ENCODE measurements around the gene PLXDC2.

The PLXDC2 gene

DNA sequence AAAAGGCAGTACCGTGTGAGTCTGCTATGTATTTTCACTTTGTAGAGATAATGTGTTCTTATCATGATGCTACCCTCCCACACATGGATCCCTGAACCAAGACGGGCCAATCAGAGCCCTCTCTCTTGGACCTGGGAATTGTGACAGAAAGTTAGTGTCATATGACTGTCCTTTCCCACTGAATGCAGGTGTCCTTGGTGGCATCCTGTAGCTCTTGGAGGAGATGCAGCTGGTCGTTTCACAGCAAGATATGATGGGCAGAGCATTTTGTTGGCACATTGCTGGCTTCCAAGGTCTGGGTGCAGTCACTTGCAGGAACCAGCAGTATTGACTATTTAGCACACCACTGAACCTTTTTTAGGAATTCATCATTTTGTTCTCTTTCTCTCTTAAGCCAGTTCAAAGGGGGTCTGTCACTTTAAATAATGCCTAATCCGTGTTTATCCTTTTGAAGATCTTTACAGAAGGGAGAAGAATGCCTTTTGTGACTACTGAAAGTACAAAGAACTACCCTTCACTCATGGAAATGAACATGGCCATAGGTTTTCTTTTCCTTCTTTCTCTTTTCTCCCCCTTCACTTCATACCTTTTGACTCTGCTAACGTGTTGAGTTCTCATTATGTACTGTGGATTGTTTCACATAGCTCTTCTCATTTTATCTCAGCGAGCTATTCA is 125.1 kb downstream of the PLXDC2 start:
- DNase-seq (ENCODE audit: low spot score), result no peak

DNA sequence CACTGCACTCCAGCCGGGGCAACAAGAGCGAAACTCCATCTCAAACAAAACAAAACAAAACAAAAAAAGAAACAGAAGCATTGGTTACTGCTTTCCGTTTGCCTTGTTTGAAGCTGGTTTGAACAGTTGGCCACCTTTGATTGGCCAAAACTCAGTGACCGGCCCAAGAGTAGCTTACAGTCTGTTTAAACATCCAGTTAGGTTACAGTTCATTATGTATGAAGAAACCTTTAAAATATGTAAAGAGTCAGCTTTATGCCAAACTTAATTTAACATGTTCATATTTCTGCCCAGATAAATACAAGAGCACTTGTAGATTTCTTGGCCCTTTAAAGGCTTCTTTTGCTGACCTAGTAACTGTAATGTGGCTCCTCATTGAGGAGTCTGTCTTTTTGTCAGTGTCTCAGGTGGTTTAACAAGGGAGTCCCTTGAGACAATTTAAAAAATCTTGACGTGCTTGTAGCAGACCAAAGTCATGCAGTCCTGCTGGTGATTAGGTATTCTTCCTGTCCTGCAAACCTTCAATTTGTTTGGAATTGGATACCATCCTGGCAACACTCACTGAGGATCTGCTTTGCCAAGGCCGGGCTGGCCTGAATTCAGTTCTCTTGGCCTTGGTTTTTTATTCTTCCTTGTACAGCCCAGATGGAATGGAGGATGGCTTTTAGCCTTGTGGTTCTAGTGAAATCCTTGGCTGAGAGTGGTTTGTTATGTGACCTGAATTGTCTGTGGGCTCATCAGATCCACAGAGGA is 128.9 kb downstream of the PLXDC2 start:
- DNase-seq (ENCODE audit: low spot score), result no peak

DNA sequence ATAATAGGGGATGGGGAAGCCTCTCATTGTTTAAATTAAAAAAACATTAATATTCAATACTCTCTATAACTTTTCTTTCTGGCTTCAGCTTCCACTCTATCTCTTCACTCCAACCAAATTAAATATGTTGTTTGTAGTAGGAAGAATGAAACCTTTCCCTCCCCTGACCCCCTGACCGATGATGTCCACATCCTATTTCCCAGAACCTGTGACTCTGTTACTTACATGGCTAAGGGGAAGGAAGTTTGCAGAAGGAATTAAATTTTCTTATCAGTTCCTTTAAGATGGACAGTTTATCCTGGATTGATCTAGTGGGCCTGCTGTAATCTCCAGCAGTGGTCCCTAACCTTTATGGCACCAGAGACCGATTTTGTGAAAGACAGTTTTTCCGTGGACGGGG is 130.0 kb downstream of the PLXDC2 start:
- no peak for DNase-seq (ENCODE audit: low spot score)

DNA sequence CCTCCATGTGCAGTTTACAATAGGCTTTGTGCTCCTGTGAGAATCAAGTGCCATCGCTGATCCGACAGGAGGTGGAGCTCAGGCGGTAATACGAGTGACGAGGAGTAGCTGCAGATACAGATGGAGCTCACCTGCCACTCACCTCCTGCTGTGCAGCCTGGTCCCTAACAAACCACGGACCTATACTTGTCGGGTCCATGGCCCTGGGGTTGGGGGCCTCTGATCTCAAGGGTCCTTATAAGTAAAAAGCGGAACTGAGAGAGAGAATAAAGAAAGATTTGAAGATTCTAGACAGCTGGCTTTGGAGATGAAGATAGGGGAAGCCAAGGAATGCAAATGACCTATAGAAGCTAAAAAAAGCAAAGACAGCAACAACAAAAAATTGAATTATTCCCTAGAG is 130.6 kb downstream of the PLXDC2 start:
- no peak for DNase-seq (ENCODE audit: low spot score)

DNA sequence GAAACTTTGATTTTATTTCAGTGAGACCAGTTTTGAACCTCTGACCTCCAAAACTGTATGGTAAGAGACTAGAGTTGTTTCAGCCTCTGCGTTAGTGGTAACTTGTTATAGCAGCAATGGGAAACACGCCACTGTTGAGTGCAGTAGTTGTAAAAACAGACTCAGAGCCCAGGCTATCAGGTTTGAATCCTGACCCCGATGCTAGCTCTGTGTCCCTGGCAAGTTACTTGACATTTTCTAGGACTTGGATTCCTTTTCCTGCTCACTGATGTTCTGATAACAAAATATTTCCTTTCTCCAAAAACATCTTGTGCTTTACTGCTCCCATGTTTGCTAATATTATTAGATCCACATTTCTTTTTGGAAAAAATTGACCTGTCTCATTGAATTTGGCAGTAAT is 131.0 kb downstream of the PLXDC2 start:
- no peak for DNase-seq (ENCODE audit: low spot score)

DNA sequence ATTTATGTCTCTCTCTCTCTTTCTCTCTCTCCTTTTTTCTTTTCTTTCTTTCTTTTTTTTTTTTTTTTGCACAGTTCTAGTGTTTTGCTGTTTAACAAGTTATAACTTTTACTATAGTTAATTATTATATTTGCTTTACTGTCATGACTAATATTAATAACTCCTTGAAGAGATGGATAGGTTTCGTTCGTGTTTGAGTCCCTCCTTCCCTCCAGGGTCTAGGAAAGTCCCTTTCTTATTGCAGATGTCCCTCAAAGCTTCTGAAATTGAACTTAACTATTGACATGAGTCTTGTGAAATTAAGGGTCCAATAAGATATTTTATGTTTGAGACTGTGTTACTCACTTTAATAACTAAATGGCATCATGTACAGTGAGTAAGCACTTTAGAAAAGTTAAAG is 131.4 kb downstream of the PLXDC2 start:
- no peak for DNase-seq (ENCODE audit: low spot score)

DNA sequence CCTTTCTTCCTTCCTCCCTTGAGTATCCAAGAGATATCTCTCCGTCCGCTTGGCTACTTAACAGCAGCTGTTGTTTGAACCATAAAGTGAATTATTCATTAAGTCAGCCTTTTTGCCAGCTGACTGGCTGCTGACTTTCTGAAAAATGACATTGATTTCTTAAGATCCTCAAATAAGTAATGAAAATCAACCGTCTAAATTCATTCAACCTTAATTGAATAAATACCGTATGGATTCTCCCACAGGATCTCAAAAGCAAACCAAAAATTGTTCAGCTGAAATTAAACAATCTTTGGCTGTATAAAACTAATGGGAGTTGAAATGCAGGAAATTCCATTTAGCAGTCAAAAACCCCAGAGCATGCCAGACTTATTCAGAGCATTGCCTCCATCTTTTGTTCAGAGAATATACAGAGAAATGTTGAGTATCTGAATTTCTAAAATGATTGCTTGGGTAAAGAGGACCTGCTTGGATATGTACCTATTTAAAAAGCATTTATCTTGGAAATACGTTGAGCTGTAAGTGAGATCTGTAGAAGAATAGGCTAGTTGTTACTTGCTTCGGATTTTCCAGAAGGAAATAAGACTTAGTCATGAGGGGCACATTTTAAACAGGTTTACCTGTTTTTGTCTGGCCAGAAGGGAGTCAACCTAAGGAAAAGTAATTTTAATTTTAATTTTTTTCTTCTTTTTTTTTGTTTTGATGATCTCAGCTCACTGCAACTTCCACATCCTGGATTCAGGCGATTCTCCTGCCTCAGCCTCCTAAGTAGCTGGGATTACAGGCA is 136.2 kb downstream of the PLXDC2 start:
- DNase-seq (ENCODE audit: low spot score), result no peak

DNA sequence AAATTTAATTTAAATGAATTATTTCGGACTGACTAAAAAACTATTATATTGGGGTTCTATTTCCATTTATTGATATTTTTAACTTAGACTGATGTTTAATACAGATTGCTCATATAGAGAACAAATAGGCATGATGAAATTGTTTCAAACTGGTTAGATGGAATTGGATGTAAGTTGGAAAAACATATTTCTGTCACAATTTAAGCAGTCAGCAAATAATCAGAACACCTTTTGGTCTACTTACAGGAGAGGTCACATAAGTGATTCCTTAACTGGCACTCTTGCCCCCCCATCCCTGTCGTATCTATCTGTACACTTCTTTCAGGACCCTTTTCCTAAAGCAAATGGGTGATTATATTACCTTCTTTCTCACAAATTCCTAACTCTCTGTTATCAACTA is 138.4 kb downstream of the PLXDC2 start:
- DNase-seq (ENCODE audit: low spot score), result no peak

DNA sequence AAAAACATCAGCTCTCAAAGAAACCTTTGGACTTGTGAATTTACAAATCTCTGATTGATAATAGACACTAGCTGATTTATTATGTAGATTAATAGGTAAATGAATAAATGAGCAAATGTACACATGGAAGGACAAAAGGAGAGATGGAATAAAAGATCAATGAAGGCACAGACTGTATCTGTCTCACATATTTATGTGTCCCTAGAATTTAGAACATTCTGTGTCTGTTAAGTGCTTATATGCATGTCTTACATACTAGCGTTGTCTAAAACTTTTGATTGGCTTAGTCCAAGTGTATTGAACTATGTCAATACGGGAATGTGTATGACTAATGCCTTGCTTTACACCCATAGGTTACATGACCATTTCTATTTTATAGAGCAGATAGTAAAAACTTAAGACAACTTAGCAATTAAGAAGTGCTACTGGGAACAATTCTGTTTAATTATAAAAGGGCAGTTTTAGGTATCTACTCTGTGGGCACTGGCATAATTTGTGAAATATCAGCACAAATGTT is 140.3 kb downstream of the PLXDC2 start:
- no peak for DNase-seq (ENCODE audit: low spot score)

DNA sequence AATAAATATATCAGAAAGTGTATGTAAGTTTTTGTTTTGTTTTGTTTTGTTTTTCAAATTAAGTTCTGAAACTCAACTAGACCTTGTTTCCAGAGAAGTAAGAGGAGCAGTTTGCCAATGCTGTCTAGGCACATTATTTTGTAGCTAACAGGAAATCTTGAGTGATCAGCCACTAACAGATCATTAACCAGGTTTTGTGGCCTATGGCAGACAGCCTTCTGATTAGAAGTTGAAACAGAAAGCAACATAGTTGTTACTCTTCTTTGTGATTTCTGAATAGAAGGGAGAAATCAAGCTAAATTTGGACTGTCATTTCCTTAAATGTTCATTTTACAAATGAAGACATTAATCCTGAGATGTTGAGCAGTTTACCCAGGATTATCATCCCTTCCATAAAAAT is 142.6 kb downstream of the PLXDC2 start:
- DNase-seq (ENCODE audit: low spot score), result no peak

DNA sequence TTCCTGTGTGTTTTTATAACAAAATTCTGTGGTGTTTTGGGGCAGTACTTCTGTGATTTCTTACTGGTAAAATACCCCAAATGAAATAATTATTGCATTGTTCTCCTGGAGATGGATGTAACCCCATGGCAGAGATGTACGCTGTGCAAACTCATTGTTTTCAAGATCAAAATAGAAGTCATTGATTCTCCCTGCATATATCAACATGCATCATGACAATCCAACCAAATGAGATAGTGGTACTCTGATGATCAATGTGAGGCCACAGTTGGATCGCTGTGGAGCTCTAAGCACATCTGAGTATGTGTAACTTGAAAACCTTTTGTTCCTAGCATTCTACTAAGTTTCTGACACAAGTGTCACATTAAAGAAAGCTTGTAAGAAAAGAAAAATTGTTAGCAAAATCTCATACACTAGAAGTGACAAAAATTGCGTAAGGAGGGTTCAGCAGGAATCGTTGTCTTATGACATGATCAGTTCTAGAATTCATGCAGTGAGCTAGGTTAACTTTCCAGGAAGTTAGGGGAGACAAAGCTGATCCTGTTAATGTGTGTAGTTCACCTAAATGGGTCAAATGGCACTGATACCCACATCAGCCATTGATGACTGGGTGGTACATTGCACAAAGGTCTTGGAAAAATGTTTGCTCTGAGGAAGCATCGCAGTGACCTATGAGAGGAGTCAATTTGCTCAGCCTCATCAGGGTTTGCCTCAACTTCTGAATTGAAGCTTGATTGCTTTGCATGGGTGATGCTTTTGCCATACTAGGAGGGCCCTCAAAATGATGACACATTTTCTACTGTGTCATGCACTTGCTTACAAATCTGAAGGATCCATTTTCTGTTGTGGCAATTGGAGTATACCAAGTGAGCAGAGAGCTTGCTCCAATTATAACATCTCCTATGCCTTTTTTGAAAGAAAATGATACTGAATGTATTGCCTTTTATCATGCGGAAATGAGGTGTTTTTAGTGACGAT is 145.1 kb downstream of the PLXDC2 start:
- DNase-seq (ENCODE audit: low spot score), result no peak

DNA sequence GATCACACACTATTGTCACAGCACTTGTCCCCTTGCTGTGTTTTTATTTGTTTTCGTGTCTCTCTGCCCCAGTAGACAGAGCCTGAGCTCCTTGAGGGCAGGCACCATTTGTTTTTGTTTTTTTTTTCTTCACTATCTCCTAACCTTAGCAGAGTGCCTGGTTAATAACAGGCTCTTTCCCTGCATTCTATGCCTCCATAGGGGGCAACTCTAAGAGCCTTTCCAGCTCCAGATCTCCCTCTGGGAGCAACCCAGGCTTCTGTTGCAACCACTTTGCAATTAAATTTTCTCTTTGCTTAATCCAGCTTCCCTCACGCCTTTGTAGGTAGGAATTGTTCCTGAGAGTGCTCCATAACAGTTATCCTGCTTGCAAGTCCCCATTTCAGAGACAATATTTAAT is 148.4 kb downstream of the PLXDC2 start:
- DNase-seq (ENCODE audit: low spot score), result no peak

DNA sequence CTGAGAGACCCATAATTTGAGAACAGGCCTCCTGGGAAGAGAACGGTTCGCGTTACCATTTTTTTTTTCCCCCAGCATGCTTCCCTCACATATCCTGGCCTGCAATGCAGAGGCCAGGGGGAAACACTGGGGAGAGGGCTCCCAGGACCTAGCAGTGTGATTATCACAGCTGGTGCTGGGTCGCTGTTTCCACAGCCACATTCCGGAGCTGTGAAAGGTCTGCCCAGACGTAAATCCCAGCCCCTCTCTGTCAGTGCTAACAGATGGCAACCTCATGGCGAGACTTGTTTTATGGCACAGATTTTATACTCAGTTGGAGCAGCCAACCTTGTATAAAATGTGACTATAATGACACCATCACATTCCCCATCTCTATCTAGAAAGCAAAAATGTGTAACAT is 150.5 kb downstream of the PLXDC2 start:
- DNase-seq (ENCODE audit: low spot score), result no peak

DNA sequence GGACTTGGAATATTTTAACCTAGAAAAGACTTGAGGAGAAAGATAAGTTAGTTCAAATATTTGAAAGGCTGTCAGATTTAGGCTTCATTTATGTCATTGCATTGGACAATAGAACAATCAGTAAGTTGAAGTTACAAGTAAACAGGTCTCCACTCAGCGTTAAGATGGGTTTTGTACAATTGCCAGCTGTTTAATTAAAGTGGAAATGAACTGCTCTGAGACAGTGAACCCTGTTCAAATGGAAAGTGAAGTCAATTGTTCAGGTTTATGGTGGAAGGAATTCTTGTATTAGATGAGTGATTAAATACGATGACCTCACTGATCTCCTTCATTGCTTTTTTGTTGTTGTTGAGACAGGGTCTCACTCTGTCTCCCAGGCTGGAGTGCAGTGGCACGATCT is 151.7 kb downstream of the PLXDC2 start:
- no peak for DNase-seq (ENCODE audit: low spot score)

DNA sequence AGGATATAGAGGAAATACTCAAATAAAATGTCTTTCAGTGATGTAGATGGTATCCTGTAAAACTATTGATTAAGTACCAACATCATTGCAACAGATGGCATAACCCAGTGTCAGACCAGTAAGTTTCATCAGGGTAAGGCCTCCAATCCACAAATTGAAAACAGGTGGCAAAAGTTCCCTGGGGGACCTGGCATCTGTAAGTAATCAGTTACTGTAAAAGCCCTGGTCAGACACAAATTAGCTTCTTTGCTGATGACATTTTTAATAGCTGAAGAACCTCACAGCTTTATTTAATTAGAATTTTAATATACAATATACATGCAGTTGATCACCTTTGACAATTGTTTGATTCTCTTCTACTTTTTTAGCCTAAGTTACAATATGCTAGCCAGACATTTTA is 152.5 kb downstream of the PLXDC2 start:
- no peak for DNase-seq (ENCODE audit: low spot score)

DNA sequence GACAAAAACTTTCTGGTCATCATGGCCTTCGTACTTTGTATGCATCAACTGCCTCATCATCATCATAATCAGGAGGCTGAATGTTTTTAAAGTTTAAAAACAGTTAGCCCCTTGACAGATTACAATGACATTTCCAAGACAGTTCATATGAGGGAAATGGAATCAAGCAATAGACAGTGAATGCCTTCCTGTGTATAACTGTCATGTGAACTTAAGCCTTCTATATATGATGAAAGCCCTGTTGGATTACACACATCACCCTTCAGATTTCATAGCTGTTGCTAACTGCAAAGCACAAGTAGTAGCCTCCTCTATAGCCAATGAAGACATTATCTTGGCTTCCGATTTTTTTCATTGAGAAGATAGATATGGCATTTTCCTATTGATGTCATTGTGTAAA is 154.0 kb downstream of the PLXDC2 start:
- DNase-seq (ENCODE audit: low spot score), result no peak

DNA sequence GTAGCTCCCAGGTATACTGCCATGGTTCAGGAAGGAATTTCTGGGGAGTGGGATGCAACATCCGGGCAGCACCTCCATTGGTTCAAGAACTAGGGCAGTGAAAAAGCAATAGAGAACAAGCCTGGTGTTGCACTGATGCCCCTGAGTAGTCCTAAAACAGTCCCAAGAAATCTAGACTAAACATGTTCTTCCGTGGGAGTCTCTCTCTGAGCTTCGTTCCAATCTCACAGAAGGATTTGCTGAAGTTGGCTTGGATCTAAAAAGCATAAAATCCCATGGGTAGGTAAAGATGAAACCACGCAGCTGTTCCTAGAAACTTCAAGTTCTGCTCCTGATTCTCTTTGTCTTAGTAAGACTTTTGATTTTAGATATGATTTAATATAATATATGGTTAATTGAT is 154.5 kb downstream of the PLXDC2 start:
- DNase-seq (ENCODE audit: low spot score), result no peak

DNA sequence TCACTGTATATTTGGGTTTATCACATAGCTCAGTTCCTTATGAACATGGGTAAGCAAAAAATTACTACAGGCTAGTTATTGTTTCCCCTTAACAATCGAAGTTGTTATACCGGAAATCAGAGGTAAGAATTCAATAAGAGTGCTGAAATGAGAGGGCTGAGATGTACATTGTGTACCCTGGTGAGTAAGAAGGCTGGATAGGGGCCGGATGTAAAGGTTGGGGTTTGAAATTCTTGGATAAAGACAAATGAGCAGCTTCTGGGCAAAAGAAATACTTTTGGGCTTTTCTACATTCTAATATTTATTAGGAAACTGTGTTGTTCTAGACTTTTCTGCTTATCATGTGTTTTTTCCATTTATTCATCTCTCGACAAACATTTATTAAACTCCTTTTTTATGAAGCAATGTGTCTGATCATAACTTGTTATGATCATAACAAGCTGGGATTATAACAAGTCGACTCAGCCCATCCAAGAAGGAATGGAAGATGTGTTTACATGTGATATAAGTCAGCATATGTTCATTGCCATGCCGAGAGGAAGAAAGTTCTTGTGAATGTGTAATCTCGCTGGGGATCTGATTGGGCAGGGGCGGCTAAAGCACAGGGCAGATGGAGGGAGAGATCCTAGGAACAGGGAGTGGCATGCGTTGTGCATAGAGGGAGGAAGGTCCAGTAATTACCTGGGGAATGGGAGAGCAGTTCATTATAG is 155.3 kb downstream of the PLXDC2 start:
- DNase-seq (ENCODE audit: low spot score), result no peak

DNA sequence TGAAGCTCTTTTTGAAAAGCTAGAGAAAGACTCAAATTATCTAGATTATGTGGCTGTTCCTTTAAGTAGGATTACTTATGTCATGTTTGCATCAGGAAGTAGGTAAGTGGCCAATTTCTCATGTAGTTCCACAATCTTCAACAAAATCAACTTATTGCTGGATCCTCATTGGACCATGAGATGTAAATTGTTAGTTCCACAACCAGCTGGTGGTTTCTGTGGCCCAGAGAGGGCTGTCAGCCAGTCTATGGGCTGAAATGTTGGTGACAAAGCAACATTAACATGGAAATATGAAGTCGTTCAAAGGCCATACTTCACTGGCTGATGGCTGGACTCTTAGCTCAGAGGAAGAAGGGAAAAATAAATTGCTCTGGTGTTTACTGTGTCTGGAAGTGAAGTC is 157.9 kb downstream of the PLXDC2 start:
- DNase-seq (ENCODE audit: low spot score), result no peak

DNA sequence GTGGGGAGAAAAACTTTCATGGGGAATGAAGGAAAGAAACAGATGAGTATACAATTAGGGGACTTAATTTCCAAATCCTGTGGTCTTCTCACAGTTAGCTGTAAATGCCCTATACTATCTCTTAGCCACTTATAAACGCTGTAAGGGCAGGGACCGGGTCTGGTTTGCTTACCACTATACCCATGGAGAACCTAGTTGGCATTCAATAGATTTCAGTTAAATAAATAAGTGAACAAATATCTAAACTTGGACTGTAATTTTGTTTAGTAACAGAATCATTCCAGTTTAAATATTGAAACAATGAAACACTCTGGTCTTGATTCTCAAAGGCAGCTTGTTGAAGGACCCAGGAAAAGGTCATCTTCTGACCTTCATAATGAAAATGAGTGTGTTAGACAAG is 158.3 kb downstream of the PLXDC2 start:
- no peak for DNase-seq (ENCODE audit: low spot score)

DNA sequence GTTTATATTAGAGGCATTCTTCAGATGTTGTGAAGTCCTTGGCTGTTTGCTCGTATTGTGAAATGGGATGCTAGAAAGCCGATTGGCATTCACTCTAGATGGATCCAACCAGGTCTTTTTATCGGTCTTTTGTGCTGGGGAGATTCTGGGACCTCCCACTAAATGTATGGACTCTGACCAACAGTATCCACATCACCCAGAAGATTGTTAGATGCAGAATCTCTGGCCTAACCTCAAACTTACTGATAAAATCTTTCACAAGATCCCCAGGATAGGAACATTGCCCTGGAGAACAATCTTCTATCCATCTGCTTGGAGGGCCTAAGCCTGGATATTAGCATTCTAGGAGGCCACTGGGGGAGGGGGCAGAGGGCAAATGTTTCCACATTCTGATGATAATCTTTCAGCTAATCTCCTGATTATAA is 160.9 kb downstream of the PLXDC2 start:
- no peak for DNase-seq (ENCODE audit: low spot score)
